Ishikawa (cell line): ENCODE measurements around the gene RASSF1.

Experiments used
- CEBPB ChIP-seq: IDR thresholded peaks from 2 replicates; pipeline ENCODE4 v1.6.1; 2012
- EGR1 ChIP-seq: IDR thresholded peaks from 2 replicates; pipeline ENCODE4 v1.6.1; 2012
- EP300 ChIP-seq: IDR thresholded peaks from 2 replicates; pipeline ENCODE4 v1.6.1; 2012; ENCODE audit warnings: borderline replicate concordance
- FOXM1 ChIP-seq: IDR thresholded peaks from 2 replicates; pipeline ENCODE4 v1.6.1; 2012; ENCODE audit warnings: low read depth, borderline replicate concordance
- NFIC ChIP-seq: IDR thresholded peaks from 2 replicates; pipeline ENCODE4 v1.6.1; 2012
- RAD21 ChIP-seq: IDR thresholded peaks from 2 replicates; pipeline ENCODE4 v1.6.1; 2012; ENCODE audit warnings: low read depth
- REST ChIP-seq: IDR thresholded peaks from 2 replicates; pipeline ENCODE4 v1.6.1; 2012; ENCODE audit warnings: low read depth, mild to moderate bottlenecking
- TAF1 ChIP-seq: IDR thresholded peaks from 2 replicates; pipeline ENCODE4 v1.6.1; 2012; ENCODE audit warnings: low read depth, mild to moderate bottlenecking
- TCF12 ChIP-seq: IDR thresholded peaks from 2 replicates; pipeline ENCODE4 v1.6.1; 2012; ENCODE audit warnings: low read depth
- YY1 ChIP-seq: IDR thresholded peaks from 2 replicates; pipeline ENCODE4 v1.6.1; 2012; ENCODE audit warnings: low read depth
- ZBTB7A ChIP-seq: IDR thresholded peaks from 2 replicates; pipeline ENCODE4 v1.6.1; 2012; ENCODE audit warnings: low read depth
- TF ChIP-seq, protein P1 (sequence below): IDR thresholded peaks from 2 replicates; pipeline ENCODE4 v1.6.1; 2012

DNA sequence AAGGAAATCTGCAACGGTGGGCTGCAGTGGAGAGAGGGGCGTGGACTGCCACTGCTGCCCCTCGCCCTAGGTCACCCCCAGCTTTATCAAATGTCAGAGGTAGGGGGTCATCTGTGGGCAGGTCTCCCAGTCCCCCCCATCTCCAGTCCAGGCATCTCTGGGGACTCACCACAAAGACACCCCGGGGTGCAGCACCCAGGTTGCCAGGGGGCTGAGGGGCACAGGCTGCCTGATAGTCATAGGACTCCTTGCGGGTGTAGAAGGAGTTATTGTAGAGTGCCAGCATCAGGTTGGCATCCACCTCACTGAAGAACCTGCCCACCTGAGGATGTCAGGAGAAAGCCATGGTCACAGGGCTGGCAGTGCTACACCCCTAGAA is 25.2 kb upstream of the RASSF1 start:
- no peak for TF ChIP-seq TAF1
- TF ChIP-seq, protein P1, sequence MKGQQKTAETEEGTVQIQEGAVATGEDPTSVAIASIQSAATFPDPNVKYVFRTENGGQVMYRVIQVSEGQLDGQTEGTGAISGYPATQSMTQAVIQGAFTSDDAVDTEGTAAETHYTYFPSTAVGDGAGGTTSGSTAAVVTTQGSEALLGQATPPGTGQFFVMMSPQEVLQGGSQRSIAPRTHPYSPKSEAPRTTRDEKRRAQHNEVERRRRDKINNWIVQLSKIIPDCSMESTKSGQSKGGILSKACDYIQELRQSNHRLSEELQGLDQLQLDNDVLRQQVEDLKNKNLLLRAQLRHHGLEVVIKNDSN: no peak
- no peak for TF ChIP-seq FOXM1
- TF ChIP-seq RAD21: no peak
- TF ChIP-seq YY1: no peak
- TF ChIP-seq EP300: no peak
- TF ChIP-seq NFIC: no peak
- TF ChIP-seq EGR1: no peak
- TF ChIP-seq REST: no peak
- TF ChIP-seq TCF12: no peak
- no peak for TF ChIP-seq CEBPB
- TF ChIP-seq ZBTB7A: no peak
